GM21526 (cell line): ENCODE results near the gene AHRR.
"Not testable (repeated sequence)": the region's sequence is repeated elsewhere in the genome, so short reads cannot be mapped to it uniquely, and the experiment has no call there.

Experiments used
- ATAC-seq: cut with Tn5 transposase; IDR thresholded peaks from one replicate; pipeline ENCODE4 v1.9.1; 2021; ENCODE audit warnings: moderate library complexity; ENCODE audit not compliant: unreplicated experiment, low FRiP score

The AHRR gene

GRCh38 chr5:321230-321725, at the start of gene AHRR:
Gene AHRR, plus strand, starts transcription at chr5:321714. Its CDS starts 22,189 bp downstream, at chr5:343903.
- peak; percentile 33 for ATAC-seq

GRCh38 chr5:271828-272167, 49.7 kb upstream of the AHRR start:
- ATAC-seq = not testable (repeated sequence)

- not testable (repeated sequence) for ATAC-seq
Measured at GRCh38 chr5:273091-273490, 48.4 kb upstream of the AHRR start.

GRCh38 chr5:273491-273890, 48.0 kb upstream of the AHRR start:
- ATAC-seq = not testable (repeated sequence)

GRCh38 chr5:274346-274745, 47.2 kb upstream of the AHRR start:
- ATAC-seq = not testable (repeated sequence)

GRCh38 chr5:278646-279045, 42.9 kb upstream of the AHRR start:
- no peak for ATAC-seq

GRCh38 chr5:279051-279665, 42.4 kb upstream of the AHRR start:
- ATAC-seq = not testable (repeated sequence)

GRCh38 chr5:285991-286557, 35.4 kb upstream of the AHRR start:
- no peak for ATAC-seq

GRCh38 chr5:290200-290599, 31.3 kb upstream of the AHRR start:
- ATAC-seq = not testable (repeated sequence)

GRCh38 chr5:291345-291744, 30.2 kb upstream of the AHRR start:
- not testable (repeated sequence) for ATAC-seq

GRCh38 chr5:294788-295187, 26.7 kb upstream of the AHRR start:
- not testable (repeated sequence) for ATAC-seq

- not testable (repeated sequence) for ATAC-seq
Measured at GRCh38 chr5:296207-296606, 25.3 kb upstream of the AHRR start.

GRCh38 chr5:296954-297353, 24.6 kb upstream of the AHRR start:
- not testable (repeated sequence) for ATAC-seq

- ATAC-seq = not testable (repeated sequence)
Measured at GRCh38 chr5:297448-297847, 24.1 kb upstream of the AHRR start.

GRCh38 chr5:297991-298736, 23.4 kb upstream of the AHRR start:
- not testable (repeated sequence) for ATAC-seq

GRCh38 chr5:298737-299125, 22.8 kb upstream of the AHRR start:
- ATAC-seq = no peak

- not testable (repeated sequence) for ATAC-seq
Measured at GRCh38 chr5:299921-300320, 21.6 kb upstream of the AHRR start.

GRCh38 chr5:300691-301435, 20.7 kb upstream of the AHRR start:
- not testable (repeated sequence) for ATAC-seq

- not testable (repeated sequence) for ATAC-seq
Measured at GRCh38 chr5:302416-302815, 19.1 kb upstream of the AHRR start.

GRCh38 chr5:302966-303365, 18.5 kb upstream of the AHRR start:
- no peak for ATAC-seq

- ATAC-seq = not testable (repeated sequence)
Measured at GRCh38 chr5:303741-304140, 17.8 kb upstream of the AHRR start.
